Heart right ventricle (tissue), 16 donors: ENCODE results near the gene PGS1. TPM values are rescaled to one million over a fixed set of nuclear protein-coding genes. Genes with fewer than 3 reads are reported as not detected.

Experiments
- ATAC-seq, 8 donors: fragments of 200-7000 bp; cut with Tn5 transposase; one replicate each; pipeline ENCODE4 v1.9.1; 2020; ENCODE audit warnings: mild to moderate bottlenecking in 8 of 8, moderate library complexity in 8 of 8, moderate number of reproducible peaks in 1 of 8
- DNase-seq, 2 donors: peaks; one replicate each; pipeline ENCODE4 v3.0.0-alpha.2; 2020
- H3K27ac ChIP-seq, 10 donors: fragments of 200-600 bp; sonication (generic) in 2 of 10; one replicate each; pipeline versions ENCODE4 v1.5.0 to v1.8.0; 2020 to 2022; ENCODE audit warnings: mild to moderate bottlenecking in 3 of 10
- H3K27me3 ChIP-seq, 7 donors: fragments of 200-600 bp; one replicate each; pipeline ENCODE4 v1.8.0; 2021 to 2022; ENCODE audit warnings: mild to moderate bottlenecking in 2 of 7
- H3K36me3 ChIP-seq, 9 donors: fragments of 200-600 bp; sonication (generic) in 1 of 9; one replicate each; pipeline versions ENCODE4 v1.5.0 to v1.8.0; 2020 to 2022; ENCODE audit warnings: mild to moderate bottlenecking in 2 of 9
- H3K4me1 ChIP-seq, 9 donors: fragments of 200-600 bp; sonication (generic) in 1 of 9; one replicate each; pipeline versions ENCODE4 v1.5.0 to v1.8.0; 2020 to 2022; ENCODE audit warnings: mild to moderate bottlenecking in 4 of 9
- H3K4me3 ChIP-seq, 10 donors: fragments of 200-600 bp; sonication (generic) in 2 of 10; one replicate each; pipeline versions ENCODE4 v1.5.0 to v1.8.0; 2020 to 2022; ENCODE audit warnings: mild to moderate bottlenecking in 7 of 10, moderate library complexity in 2 of 10
- H3K9me3 ChIP-seq, 11 donors: fragments of 200-600 bp in 10 of 11; sonication (generic) in 2 of 11; one replicate each; pipeline versions ENCODE4 v1.5.0 to v1.8.0; 2013 to 2022; ENCODE audit warnings: mild to moderate bottlenecking in 2 of 11, control low read depth in 1 of 11, moderate library complexity in 1 of 11
- CTCF ChIP-seq, 9 donors: fragments of 200-600 bp; sonication (generic) in 2 of 9; IDR thresholded peaks; one replicate each; pipeline versions ENCODE4 v1.5.0 to v1.8.0; 2021 to 2022; ENCODE audit warnings: antibody characterized with exemption in 9 of 9, mild to moderate bottlenecking in 5 of 9, moderate library complexity in 1 of 9
- WGBS, 2 donors: extraction: QIAGEN DNeasy Blood & Tissue Kit; methylation state at CpG; one replicate each; pipeline ENCODE4 v1.1.7; 2013; ENCODE audit warnings: inconsistent platforms in 1 of 2; 5-methylcytosine and 5-hydroxymethylcytosine counted together
- intact Hi-C, 10 donors: fragments of 100-400 bp; cut with DNase I; formaldehyde crosslinking; loops; one replicate each; pipeline versions ENCODE4 v1.11.1 to v1.14.2; 2022
- polyA plus RNA-seq, 2 donors: library from polyadenylated mRNA; stranded (reverse); fragments of 200-250 nt; gene quantifications; one replicate each; pipeline ENCODE4 v1.2.3, GENCODE V29; 2013
- total RNA-seq, 10 donors: library from RNA; stranded (reverse); fragmentation: NEBNext Ultra II Directional in 3 of 10; extraction: Animal tissue kit (Norgen Biotek cat#: 25700) in 3 of 10; gene quantifications; one replicate each; pipeline versions ENCODE4 v1.2.1 to v1.2.4, GENCODE V29; 2021 to 2023
- donor health status: Arrhythmogenic right ventricular cardiomyopathy.
- donor health status: ischemic (EF 13 %, LVEDD 7.1; RV severe dilation, severe dysfunction).
- donor health status: healthy with polysubstance abuse.
- donor health status: DM: no; HTN: yes; CAD: no.
- donor health status: DM: no; HTN: no; CAD: no.
- donor health status: ischemic (EF 25% LVEDD 6.9; RV normal size, moderate dysfunction).
- donor health status: ischemic (EF 25% LVEDD 5.7; RV mildly dilated, moderate dysfunction).
- donor health status: healthy.
- donor health status: DM: yes; HTN: yes; CAD: no.
- donor health status: Ischemic cardiomyopathy.
- donor health status: ischemic (EF 35%, LVEDD 5.7; RV mildly dilated, moderate dysfunction).
- donor health status: nonischemic (EF 11% LVEDD 7.7; RV severe dilation, severe dysfunction).
- donor health status: DM: yes; HTN: yes; CAD: no.
- donor health status: PGD.
- donor health status: ischemic (EF 29% LVEDD 5.4; RV normal size, mild dysfunction).
- donor health status: nonischemic (EF 23%, LVEDD 6.1; RV moderate dilation, normal function).

Gene PGS1
- total and polyA plus RNA-seq, 12 donors, result 14.7 to 28.4 (median 18.2) TPM

- DNase-seq, result no peak
- Histone ChIP-seq H3K4me3 (no peak overlapping the region), H3K4me1 (no peaks in the 10 kb centered on the region), H3K27ac (no peak overlapping the region), H3K9me3 (no peaks in the 10 kb centered on the region), H3K36me3 (no peaks in the 10 kb centered on the region), H3K27me3 (no peaks in the 10 kb centered on the region)
- intact Hi-C loops, result no loop called here
- WGBS, 2 donors, result 91 to 92% methylated on average over 21 of the region's 21 CpGs
- no peak for TF ChIP-seq CTCF (IDR thresholded peaks at IDR 0.05)
- no peak for ATAC-seq
Measured at GRCh38 chr17:78459696-78460095, 81.2 kb downstream of the PGS1 start.

- H3K27me3 ChIP-seq, result no peaks in the 10 kb centered on the region
- no peaks in the 10 kb centered on the region for H3K9me3 ChIP-seq
- H3K4me3 ChIP-seq, result no peak overlapping the region
- no peaks in the 10 kb centered on the region for H3K4me1 ChIP-seq
- no peak overlapping the region for H3K27ac ChIP-seq
- intact Hi-C loops, result no loop called here
- no peak for TF ChIP-seq CTCF (IDR thresholded peaks at IDR 0.05)
- ATAC-seq (no peak), DNase-seq (no peak)
- 80 to 84% methylated on average over 11 of the region's 11 CpGs for WGBS, 2 donors
- H3K36me3 ChIP-seq, result no peaks in the 10 kb centered on the region
Measured at GRCh38 chr17:78460176-78460675, 81.8 kb downstream of the PGS1 start.

GRCh38 chr17:78460951-78461798 lies 82.7 kb downstream of the PGS1 start:
- Histone ChIP-seq H3K36me3 (no peaks in the 10 kb centered on the region), H3K27me3 (no peaks in the 10 kb centered on the region), H3K27ac (no peak overlapping the region), H3K4me1 (no peaks in the 10 kb centered on the region), H3K4me3 (no peak overlapping the region), H3K9me3 (no peaks in the 10 kb centered on the region)
- intact Hi-C loops, result no loop called here
- 88 to 91% methylated on average over 34 of the region's 34 CpGs for WGBS, 2 donors
- TF ChIP-seq CTCF (IDR thresholded peaks at IDR 0.05), result no peak
- ATAC-seq (no peak), DNase-seq (no peak)

GRCh38 chr17:78461799-78462053 lies 83.3 kb downstream of the PGS1 start:
- no peak overlapping the region for H3K27ac ChIP-seq
- H3K4me1 ChIP-seq, result no peaks in the 10 kb centered on the region
- H3K9me3 ChIP-seq, result no peaks in the 10 kb centered on the region
- ATAC-seq, result no peak
- no peaks in the 10 kb centered on the region for H3K27me3 ChIP-seq
- no peaks in the 10 kb centered on the region for H3K36me3 ChIP-seq
- WGBS, 2 donors, result 69 to 74% methylated on average over 6 of the region's 6 CpGs
- DNase-seq, result no peak
- H3K4me3 ChIP-seq, result no peak overlapping the region
- intact Hi-C loops, result no loop called here
- no peak for TF ChIP-seq CTCF (IDR thresholded peaks at IDR 0.05)
